Lung (tissue), 12 donors: ENCODE results near the gene ITGB2. TPM values are rescaled to one million over a fixed set of nuclear protein-coding genes. Genes with fewer than 3 reads are reported as not detected.
A peak's percentile ranks its signal among the peaks of the same experiment; 100 is the strongest.

Source experiments
- ATAC-seq: fragments of 200-7000 bp; cut with Tn5 transposase; one replicate; pipeline ENCODE4 v1.9.1; 2020; ENCODE audit warnings: moderate number of reproducible peaks; ENCODE audit not compliant: insufficient read depth, low FRiP score
- DNase-seq, 3 donors: peaks; one replicate each; pipeline ENCODE4 v3.0.0-alpha.2; 2013 to 2017
- H3K27ac ChIP-seq, 2 donors: one replicate each; pipeline ENCODE4 v1.5.1; 2013; ENCODE audit warnings: mild to moderate bottlenecking in 2 of 2, moderate library complexity in 2 of 2, control low read depth in 1 of 2, inconsistent platforms in 1 of 2, low read depth in 1 of 2, low read length in 1 of 2
- H3K27me3 ChIP-seq, 3 donors: one replicate each; pipeline ENCODE4 v1.5.1; 2013; ENCODE audit warnings: low read length in 2 of 3; ENCODE audit not compliant: control insufficient read depth in 3 of 3, insufficient read depth in 3 of 3
- H3K36me3 ChIP-seq, 4 donors: one replicate each; pipeline ENCODE4 v1.5.1; 2013; ENCODE audit warnings: low read length in 4 of 4, mild to moderate bottlenecking in 1 of 4, moderate library complexity in 1 of 4; ENCODE audit not compliant: control insufficient read depth in 4 of 4, insufficient read depth in 4 of 4
- H3K4me1 ChIP-seq, 5 donors: one replicate each; pipeline ENCODE4 v1.5.1; 2013; ENCODE audit warnings: low read length in 5 of 5, mild to moderate bottlenecking in 2 of 5, moderate library complexity in 1 of 5; ENCODE audit not compliant: control insufficient read depth in 5 of 5, insufficient read depth in 5 of 5
- H3K4me3 ChIP-seq: one replicate; pipeline ENCODE4 v1.5.1; 2013; ENCODE audit warnings: mild to moderate bottlenecking, control low read depth, moderate library complexity
- H3K9ac ChIP-seq, 2 donors: one replicate each; pipeline ENCODE4 v1.5.1; 2013; ENCODE audit warnings: low read length in 2 of 2, control low read depth in 1 of 2; ENCODE audit not compliant: insufficient read depth in 1 of 2
- H3K9me3 ChIP-seq, 4 donors: one replicate each; pipeline ENCODE4 v1.5.1; 2013; ENCODE audit warnings: low read length in 3 of 4, mild to moderate bottlenecking in 1 of 4, moderate library complexity in 1 of 4; ENCODE audit not compliant: control insufficient read depth in 4 of 4, insufficient read depth in 3 of 4
- CTCF ChIP-seq: IDR thresholded peaks from 2 replicates; pipeline ENCODE4 v1.5.1; 2012; ENCODE audit warnings: mild to moderate bottlenecking; ENCODE audit errors: control extremely low read depth, extremely low read depth
- WGBS, 2 donors: extraction: QIAGEN DNeasy Blood & Tissue Kit; methylation state at CpG; one replicate each; pipeline ENCODE4 v1.1.7; 2013; 5-methylcytosine and 5-hydroxymethylcytosine counted together
- polyA plus RNA-seq, 2 donors: library from polyadenylated mRNA; stranded (reverse); fragments of 200-250 nt; gene quantifications; one replicate each; pipeline ENCODE4 v1.2.1, GENCODE V29; 2013
- total RNA-seq, 2 donors: library from RNA; depleted of rRNA in 1 of 2; stranded (reverse); fragments of >200 nt in 1 of 2; gene quantifications; one replicate each; pipeline ENCODE4 v1.2.1, GENCODE V29; 2014 to 2021
- donor health status: control.
- donor health status: control.
- donor health status: Bipolar disorder and iron deficiency.
- donor health status: healthy.
- donor health status: DM: yes; HTN: yes; CAD: no.

ITGB2 gene
- total and polyA plus RNA-seq, 4 donors = 52.9 to 376 (median 187) TPM

GRCh38 chr21:44854664-44855446 lies 65.8 kb downstream of the ITGB2 start:
- no peak for TF ChIP-seq CTCF
- Histone ChIP-seq H3K27ac (peak overlapping the region in 1 of 2 donors; percentile 15), H3K4me3 (no peak overlapping the region), H3K9me3 (no peaks in the 10 kb centered on the region), H3K27me3 (no peaks in the 10 kb centered on the region), H3K36me3 (peaks cover 10 to 67% (median 35%) of the 10 kb centered on the region in 4 donors), H3K4me1 (peaks cover 0 to 4% (median 0%) of the 10 kb centered on the region in 5 donors), H3K9ac (no peak overlapping the region)
- no peak for DNase-seq
- no peak for ATAC-seq
- WGBS, 2 donors = 59 to 79% methylated on average over 31 of the region's 31 CpGs

DNA sequence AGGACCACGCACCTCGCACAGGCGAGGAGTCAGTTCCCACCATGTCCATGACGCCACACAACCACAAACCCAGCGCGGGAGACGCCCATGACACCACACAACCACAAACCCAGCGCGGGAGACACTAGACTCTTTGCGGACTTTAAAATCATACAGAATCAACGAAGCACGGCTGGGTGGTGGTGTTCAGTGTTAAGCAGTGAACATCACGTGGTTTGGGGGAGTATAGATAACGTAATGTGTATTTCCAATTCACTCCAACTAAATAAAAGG lies 66.4 kb downstream of the ITGB2 start:
- ATAC-seq (no peak), DNase-seq (no peak)
- H3K9me3 ChIP-seq = no peaks in the 10 kb centered on the region
- H3K4me1 ChIP-seq = peaks cover 0 to 4% (median 0%) of the 10 kb centered on the region in 5 donors
- no peaks in the 10 kb centered on the region for H3K27me3 ChIP-seq
- TF ChIP-seq CTCF = no peak
- H3K4me3 ChIP-seq = no peak overlapping the region
- H3K9ac ChIP-seq = no peak overlapping the region
- H3K36me3 ChIP-seq = peaks cover 15 to 71% (median 33%) of the 10 kb centered on the region in 4 donors
- WGBS, 2 donors = 76 to 81% methylated on average over 14 of the region's 14 CpGs
- no peak overlapping the region for H3K27ac ChIP-seq

DNA sequence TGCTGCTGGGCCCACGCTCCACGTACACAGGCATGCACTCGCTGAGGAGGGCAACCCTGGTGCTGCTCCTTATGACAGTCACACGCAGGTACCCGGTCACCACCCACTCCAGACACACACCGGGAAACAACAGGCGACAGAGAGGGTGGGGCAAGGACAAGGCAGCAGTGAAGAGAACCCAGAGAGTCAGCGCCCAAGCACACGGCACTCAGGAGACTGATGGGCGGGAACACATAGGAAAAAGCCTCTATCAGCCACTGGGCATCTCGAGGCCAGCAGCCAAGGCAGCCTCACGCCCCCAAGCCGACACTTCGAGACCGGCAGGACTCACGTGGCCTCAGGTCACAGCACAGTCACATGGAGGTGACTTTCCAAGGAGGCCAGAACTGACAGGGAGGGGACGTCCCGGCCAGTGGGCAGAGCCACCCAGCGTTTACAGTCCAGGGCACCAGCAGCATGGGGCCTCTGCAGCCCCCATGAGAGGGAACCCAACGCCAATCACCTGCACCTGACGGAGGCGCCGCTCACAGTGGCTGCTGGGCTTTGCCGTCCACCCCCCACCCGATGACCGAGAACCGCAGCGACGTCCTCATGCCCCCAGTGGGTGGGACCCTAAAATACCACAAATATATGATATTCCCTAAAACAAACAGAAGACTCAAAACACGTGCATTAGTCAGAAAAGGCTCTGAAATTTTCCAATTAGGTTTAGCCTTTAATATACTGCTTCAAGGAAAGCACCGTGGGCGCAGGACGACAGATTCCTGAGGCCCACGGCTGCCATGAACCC lies 66.9 kb downstream of the ITGB2 start:
- Histone ChIP-seq H3K9me3 (no peaks in the 10 kb centered on the region), H3K36me3 (peaks cover 19 to 71% (median 28%) of the 10 kb centered on the region in 4 donors), H3K27ac (no peak overlapping the region), H3K4me3 (no peak overlapping the region), H3K4me1 (peaks cover 0 to 3% (median 0%) of the 10 kb centered on the region in 5 donors), H3K27me3 (no peaks in the 10 kb centered on the region), H3K9ac (no peak overlapping the region)
- 90% methylated on average over 34 of the region's 34 CpGs for WGBS, 2 donors
- no peak for ATAC-seq
- DNase-seq = no peak
- no peak for TF ChIP-seq CTCF
